WERI-Rb-1 (cell line): ENCODE data around the gene CLDN7.

Experiments used
- DNase-seq: peaks from one replicate; pipeline ENCODE4 v3.0.0-alpha.2; 2020
- H3K27ac ChIP-seq: fragments of 250-450 bp; sonication (Bioruptor Pico); 2 replicates; pipeline ENCODE4 v1.5.1; 2020; ENCODE audit warnings: mild to moderate bottlenecking, moderate library complexity
- H3K27me3 ChIP-seq: fragments of 250-450 bp; sonication (Bioruptor Pico); 2 replicates; pipeline ENCODE4 v1.5.1; 2021; ENCODE audit warnings: mild to moderate bottlenecking, low read depth, moderate library complexity; ENCODE audit not compliant: insufficient read depth, severe bottlenecking
- H3K36me3 ChIP-seq: fragments of 250-450 bp; sonication (Bioruptor Pico); 2 replicates; pipeline ENCODE4 v1.5.1; 2020; ENCODE audit warnings: mild to moderate bottlenecking, moderate library complexity
- H3K4me3 ChIP-seq: 2 replicates; pipeline ENCODE4 v1.5.1; 2011; ENCODE audit warnings: low read depth, mild to moderate bottlenecking, control low read depth, low read length
- H3K9me3 ChIP-seq: fragments of 250-450 bp; sonication (Bioruptor Pico); 2 replicates; pipeline ENCODE4 v1.5.1; 2021; ENCODE audit warnings: mild to moderate bottlenecking, moderate library complexity; ENCODE audit not compliant: severe bottlenecking
- TF ChIP-seq, protein P1 (sequence below): IDR thresholded peaks from 2 replicates; pipeline ENCODE4 v1.5.1; 2011; ENCODE audit warnings: low read depth, mild to moderate bottlenecking, control low read depth, inconsistent platforms, low read length

CLDN7 gene

DNA sequence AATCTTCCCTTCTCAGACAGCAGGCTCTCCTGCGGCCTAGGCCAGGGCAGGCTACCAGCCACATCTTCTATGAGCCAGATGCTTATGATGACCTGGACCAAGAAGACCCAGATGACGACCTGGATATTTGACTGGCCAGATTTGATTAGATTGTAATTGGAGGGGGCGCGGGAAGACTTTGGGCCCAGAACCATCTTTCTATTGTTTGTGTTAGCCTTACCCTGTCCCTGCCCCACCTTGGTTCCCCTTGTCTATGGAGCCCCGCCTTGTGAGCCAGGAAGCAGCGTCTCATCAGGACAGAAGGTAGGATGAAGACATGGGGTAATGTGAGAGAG, 2.8 kb downstream of the CLDN7 start:
- Histone ChIP-seq H3K27ac (no peak overlapping the region), H3K9me3 (no peaks in the 10 kb centered on the region), H3K36me3 (peaks cover 52% of the 10 kb centered on the region), H3K27me3 (no peaks in the 10 kb centered on the region), H3K4me3 (no peak overlapping the region)
- DNase-seq, result no peak
- TF ChIP-seq, protein P1, sequence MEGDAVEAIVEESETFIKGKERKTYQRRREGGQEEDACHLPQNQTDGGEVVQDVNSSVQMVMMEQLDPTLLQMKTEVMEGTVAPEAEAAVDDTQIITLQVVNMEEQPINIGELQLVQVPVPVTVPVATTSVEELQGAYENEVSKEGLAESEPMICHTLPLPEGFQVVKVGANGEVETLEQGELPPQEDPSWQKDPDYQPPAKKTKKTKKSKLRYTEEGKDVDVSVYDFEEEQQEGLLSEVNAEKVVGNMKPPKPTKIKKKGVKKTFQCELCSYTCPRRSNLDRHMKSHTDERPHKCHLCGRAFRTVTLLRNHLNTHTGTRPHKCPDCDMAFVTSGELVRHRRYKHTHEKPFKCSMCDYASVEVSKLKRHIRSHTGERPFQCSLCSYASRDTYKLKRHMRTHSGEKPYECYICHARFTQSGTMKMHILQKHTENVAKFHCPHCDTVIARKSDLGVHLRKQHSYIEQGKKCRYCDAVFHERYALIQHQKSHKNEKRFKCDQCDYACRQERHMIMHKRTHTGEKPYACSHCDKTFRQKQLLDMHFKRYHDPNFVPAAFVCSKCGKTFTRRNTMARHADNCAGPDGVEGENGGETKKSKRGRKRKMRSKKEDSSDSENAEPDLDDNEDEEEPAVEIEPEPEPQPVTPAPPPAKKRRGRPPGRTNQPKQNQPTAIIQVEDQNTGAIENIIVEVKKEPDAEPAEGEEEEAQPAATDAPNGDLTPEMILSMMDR, result no peak

DNA sequence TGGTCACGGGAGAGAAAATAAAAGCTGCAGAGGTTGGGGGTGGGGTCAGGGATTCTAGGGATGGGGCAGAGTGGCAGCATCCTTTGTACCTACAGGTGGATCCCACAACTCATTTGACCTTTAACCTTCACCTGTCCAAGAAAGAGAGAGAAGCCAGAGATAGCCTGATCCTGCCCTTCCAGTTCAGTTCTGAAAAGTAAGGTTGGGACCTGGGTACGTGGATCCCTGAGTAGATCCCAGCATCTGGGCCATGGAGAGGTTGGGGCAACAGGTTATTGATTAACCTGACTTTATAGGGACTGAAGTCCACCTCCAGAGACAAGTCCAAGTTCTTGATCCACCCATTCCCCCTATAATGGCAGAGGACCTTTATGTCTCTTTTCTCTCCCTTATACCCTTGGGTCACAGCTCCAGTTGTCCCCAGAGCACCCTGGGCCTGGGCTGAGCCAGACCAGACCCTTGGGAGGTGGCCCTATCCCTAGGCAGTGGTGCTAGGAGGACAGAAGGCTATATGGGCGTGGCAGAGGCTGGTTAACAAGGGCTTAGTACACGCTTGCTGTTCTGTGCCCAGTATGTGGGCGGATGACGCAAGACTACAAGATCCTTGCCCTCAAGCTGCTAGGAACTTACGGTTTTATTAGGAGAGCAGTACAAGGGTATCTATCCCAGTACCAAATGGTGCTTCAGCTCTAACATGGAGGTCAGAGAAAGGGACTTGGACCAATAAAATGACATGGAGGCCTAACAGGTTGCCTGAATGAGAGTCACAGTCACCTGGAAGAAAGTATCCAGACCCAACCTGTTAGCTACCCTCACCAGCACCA, 3.3 kb downstream of the CLDN7 start:
- Histone ChIP-seq H3K4me3 (no peak overlapping the region), H3K36me3 (peaks cover 58% of the 10 kb centered on the region), H3K27me3 (no peaks in the 10 kb centered on the region), H3K9me3 (no peaks in the 10 kb centered on the region), H3K27ac (no peak overlapping the region)
- TF ChIP-seq, protein P1, result no peak
- no peak for DNase-seq

DNA sequence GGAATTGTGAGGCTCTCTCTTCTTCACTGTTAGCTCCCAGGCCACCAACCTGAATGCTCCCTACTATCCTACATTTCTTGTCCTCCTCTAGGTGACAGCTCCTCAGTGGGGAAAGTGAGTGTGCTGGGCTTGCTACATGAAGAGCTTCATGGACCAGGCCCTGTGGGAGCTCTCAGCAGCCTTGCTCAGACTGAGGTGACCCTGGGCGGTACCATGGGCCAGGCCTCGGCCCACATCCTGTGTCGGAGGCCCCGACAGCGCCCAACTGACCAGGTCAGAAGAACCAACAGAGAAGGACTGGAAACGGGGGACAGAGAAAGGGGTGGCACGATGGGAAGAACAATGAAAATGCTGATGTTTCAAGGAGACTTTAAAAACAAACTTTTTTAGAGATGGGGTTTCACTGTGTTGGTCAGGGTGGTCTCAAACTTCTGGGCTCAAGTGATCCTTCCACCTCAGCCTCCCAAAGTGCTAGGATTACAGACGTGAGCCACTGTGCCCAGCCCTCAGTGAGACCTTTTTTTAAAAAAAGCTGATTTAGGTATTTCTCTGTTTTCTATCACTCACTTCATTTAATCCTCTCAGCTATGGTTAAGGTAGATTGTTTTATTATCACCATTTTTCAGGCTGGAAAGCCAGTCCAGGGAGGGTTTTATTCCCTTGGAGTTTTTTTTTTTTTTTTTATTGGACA, 5.4 kb downstream of the CLDN7 start:
- TF ChIP-seq, protein P1, result no peak
- no peak overlapping the region for H3K27ac ChIP-seq
- H3K4me3 ChIP-seq, result no peak overlapping the region
- no peaks in the 10 kb centered on the region for H3K27me3 ChIP-seq
- peaks cover 65% of the 10 kb centered on the region for H3K36me3 ChIP-seq
- DNase-seq, result no peak
- no peaks in the 10 kb centered on the region for H3K9me3 ChIP-seq

DNA sequence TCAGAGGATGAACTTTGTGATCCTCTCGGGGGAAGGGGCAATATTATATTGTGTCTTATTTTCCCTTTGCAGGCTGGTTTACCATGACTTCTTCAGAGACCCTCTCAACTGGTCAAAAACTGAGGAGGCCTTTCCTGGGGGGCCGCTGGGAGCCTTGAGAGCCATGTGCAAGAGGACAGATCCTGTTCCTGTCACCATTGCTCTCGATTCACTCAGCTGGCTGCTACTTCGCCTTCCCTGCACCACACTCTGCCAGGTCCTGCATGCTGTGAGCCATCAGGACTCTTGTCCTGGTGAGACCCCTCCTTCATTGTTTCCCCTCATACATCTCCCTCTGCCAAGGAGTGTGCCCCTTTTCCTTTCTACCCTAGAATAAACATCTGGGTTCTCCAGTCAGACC, 7.8 kb downstream of the CLDN7 start:
- Histone ChIP-seq H3K4me3 (no peak overlapping the region), H3K27me3 (no peaks in the 10 kb centered on the region), H3K27ac (no peak overlapping the region), H3K36me3 (peaks cover 63% of the 10 kb centered on the region), H3K9me3 (no peaks in the 10 kb centered on the region)
- TF ChIP-seq, protein P1, result no peak
- DNase-seq, result no peak

DNA sequence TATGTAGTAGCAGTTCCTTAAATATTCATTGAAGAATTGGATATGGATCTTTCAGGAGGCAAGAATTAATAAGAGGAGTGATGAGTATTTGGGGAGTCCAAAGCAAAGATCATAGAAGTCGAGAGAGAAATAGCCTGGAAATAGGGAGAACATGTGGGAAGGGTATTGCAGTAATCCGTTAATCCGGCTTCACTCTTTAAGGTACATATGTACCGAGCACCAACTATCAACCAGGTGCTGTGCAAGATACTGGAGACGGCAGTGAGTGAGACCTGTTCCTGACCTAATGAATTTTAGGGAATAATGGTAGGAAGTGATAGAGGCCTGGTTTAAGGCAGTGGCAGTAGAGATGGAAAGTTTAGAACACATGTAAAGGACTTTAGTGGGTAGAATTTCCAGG, 9.2 kb downstream of the CLDN7 start:
- peak overlapping the region; percentile 75 for H3K4me3 ChIP-seq
- TF ChIP-seq, protein P1, result no peak
- H3K27ac ChIP-seq, result peak overlapping the region; percentile 98
- no peaks in the 10 kb centered on the region for H3K9me3 ChIP-seq
- no peak for DNase-seq
- peaks cover 52% of the 10 kb centered on the region for H3K36me3 ChIP-seq
- H3K27me3 ChIP-seq, result no peaks in the 10 kb centered on the region
